Neural cell (in vitro differentiated cells): ENCODE results near the gene PVALEF. TPM values are rescaled to one million over a fixed set of nuclear protein-coding genes. Genes with fewer than 3 reads are reported as not detected.

Experiments used
- H2AFZ ChIP-seq: fragments of 200-600, 300-800 bp; sonication (generic), shearing (Covaris generic); 2 replicates; pipeline ENCODE4 v1.6.0; 2014; ENCODE audit warnings: low read depth, mild to moderate bottlenecking, antibody characterized with exemption, low read length, moderate library complexity
- H3F3A ChIP-seq: fragments of 200-600 bp; shearing (Covaris generic); 2 replicates; pipeline ENCODE4 v1.6.1; 2016; ENCODE audit warnings: mild to moderate bottlenecking, moderate library complexity, mixed read lengths, antibody characterized with exemption, low read length; ENCODE audit not compliant: insufficient read depth, poor library complexity, severe bottlenecking
- H3K27ac ChIP-seq: fragments of 200-600, 300-800 bp; sonication (generic), shearing (Covaris generic); 2 replicates; pipeline ENCODE4 v1.5.1; 2014; ENCODE audit warnings: mild to moderate bottlenecking, low read length, moderate library complexity
- H3K27me3 ChIP-seq: fragments of 300-800, 200-600 bp; sonication (generic), shearing (Covaris generic); 2 replicates; pipeline ENCODE4 v1.6.0; 2014; ENCODE audit warnings: mild to moderate bottlenecking, low read depth, low read length, moderate library complexity; ENCODE audit not compliant: insufficient read depth
- H3K36me3 ChIP-seq: fragments of 300-800, 200-600 bp; sonication (generic), shearing (Covaris generic); 2 replicates; pipeline ENCODE4 v1.5.1; 2014; ENCODE audit warnings: mild to moderate bottlenecking, antibody characterized with exemption, low read length, moderate library complexity; ENCODE audit not compliant: insufficient read depth
- H3K4me2 ChIP-seq: fragments of 300-800, 200-600 bp; sonication (generic), shearing (Covaris generic); 2 replicates; pipeline ENCODE4 v1.6.0; 2014; ENCODE audit warnings: mild to moderate bottlenecking, low read length
- H3K4me3 ChIP-seq: fragments of 300-800, 200-600 bp; sonication (generic), shearing (Covaris generic); 2 replicates; pipeline ENCODE4 v1.5.1; 2014; ENCODE audit warnings: mild to moderate bottlenecking, low read length, moderate library complexity
- H3K79me2 ChIP-seq: fragments of 200-600 bp; shearing (Covaris generic); replicated peaks from 2 replicates; pipeline ENCODE4 v1.6.0; 2014; ENCODE audit warnings: mild to moderate bottlenecking, low read length, moderate library complexity; ENCODE audit not compliant: insufficient read depth
- H3K9ac ChIP-seq: fragments of 300-800, 200-600 bp; sonication (generic), shearing (Covaris generic); 2 replicates; pipeline ENCODE4 v1.6.1; 2016; ENCODE audit warnings: mild to moderate bottlenecking, low read length, mixed read lengths
- H3K9me2 ChIP-seq: fragments of 200-600 bp; shearing (Covaris generic); 2 replicates; pipeline ENCODE4 v1.6.1; 2016; ENCODE audit warnings: mild to moderate bottlenecking, low read length, mixed read lengths; ENCODE audit not compliant: insufficient read depth
- H3K9me3 ChIP-seq: fragments of 200-600, 300-800 bp; sonication (generic), shearing (Covaris generic); 2 replicates; pipeline ENCODE4 v1.6.1; 2016; ENCODE audit warnings: mild to moderate bottlenecking, mixed run types, low read length, moderate library complexity, mixed read lengths
- H4K20me1 ChIP-seq: fragments of 200-600 bp; shearing (Covaris generic); 2 replicates; pipeline ENCODE4 v1.6.1; 2016; ENCODE audit warnings: mild to moderate bottlenecking, mixed run types; ENCODE audit not compliant: insufficient read depth
- CTCF ChIP-seq: fragments of 450-650 bp; IDR thresholded peaks from 2 replicates; pipeline ENCODE4 v1.5.1; 2014; ENCODE audit warnings: antibody characterized with exemption, mild to moderate bottlenecking, moderate library complexity; ENCODE audit not compliant: poor library complexity, severe bottlenecking
- EP300 ChIP-seq: fragments of 450-650 bp; conservative IDR thresholded peaks from 2 replicates; pipeline ENCODE4 v1.6.1; 2014; ENCODE audit warnings: antibody characterized with exemption, mild to moderate bottlenecking, moderate library complexity; ENCODE audit not compliant: poor library complexity, severe bottlenecking
- EZH2 ChIP-seq: fragments of 200-600, 300-800 bp; shearing (Covaris generic), sonication (generic); IDR thresholded peaks from 2 replicates; pipeline ENCODE4 v1.6.1; 2014; ENCODE audit warnings: antibody characterized with exemption, low read length, borderline replicate concordance, mild to moderate bottlenecking; ENCODE audit not compliant: insufficient read depth, poor library complexity, severe bottlenecking
- MXI1 ChIP-seq: fragments of 450-650 bp; conservative IDR thresholded peaks from 2 replicates; pipeline ENCODE4 v1.6.1; 2014; ENCODE audit warnings: antibody characterized with exemption, mild to moderate bottlenecking; ENCODE audit not compliant: poor library complexity, severe bottlenecking
- POLR2AphosphoS5 ChIP-seq: IDR thresholded peaks from 2 replicates; pipeline ENCODE4 v1.6.1; 2012
- RAD21 ChIP-seq: fragments of 450-650 bp; conservative IDR thresholded peaks from 2 replicates; pipeline ENCODE4 v1.6.1; 2014; ENCODE audit warnings: antibody characterized with exemption, mild to moderate bottlenecking, moderate library complexity
- REST ChIP-seq: IDR thresholded peaks from 2 replicates; pipeline ENCODE4 v1.6.1; 2012; ENCODE audit warnings: borderline replicate concordance
- SMC3 ChIP-seq: fragments of 450-650 bp; conservative IDR thresholded peaks from 2 replicates; pipeline ENCODE4 v1.6.1; 2014; ENCODE audit warnings: antibody characterized with exemption, mild to moderate bottlenecking, moderate library complexity; ENCODE audit not compliant: poor library complexity
- TAF1 ChIP-seq: IDR thresholded peaks from 2 replicates; pipeline ENCODE4 v1.6.1; 2012; ENCODE audit warnings: low read depth
- polyA plus RNA-seq: library from polyadenylated mRNA; depleted of rRNA; stranded (reverse); fragments of >200 nt; gene quantifications from 2 replicates; pipeline ENCODE4 v1.2.3, GENCODE V29; 2014

The PVALEF gene
- polyA plus RNA-seq, 1 donor from 2014 or later: not detected

- Histone ChIP-seq H3F3A (no peaks in the 10 kb centered on the region), H3K36me3 (no peaks in the 10 kb centered on the region), H3K4me3 (no peak overlapping the region), H4K20me1 (no peaks in the 10 kb centered on the region), H3K9me3 (no peaks in the 10 kb centered on the region), H3K9ac (no peak overlapping the region), H2AFZ (no peak overlapping the region), H3K27ac (no peak overlapping the region), H3K27me3 (no peaks in the 10 kb centered on the region), H3K4me2 (no peak overlapping the region), H3K9me2 (no peaks in the 10 kb centered on the region), H3K79me2 (no peaks in the 10 kb centered on the region)
- TF ChIP-seq MXI1: no peak
- TF ChIP-seq CTCF: no peak
- TF ChIP-seq EZH2: no peak
- no peak for TF ChIP-seq TAF1
- TF ChIP-seq EP300: no peak
Observed at GRCh38 chr17:81129711-81130367, 35.5 kb upstream of the PVALEF start.

GRCh38 chr17:81130385-81131361 is 34.6 kb upstream of the PVALEF start:
- no peaks in the 10 kb centered on the region for H3K9me2 ChIP-seq
- no peaks in the 10 kb centered on the region for H3F3A ChIP-seq
- TF ChIP-seq EZH2 (no peak), TAF1 (no peak), SMC3 (no peak), CTCF (no peak), POLR2AphosphoS5 (no peak), RAD21 (no peak), EP300 (no peak), REST (no peak), MXI1 (no peak)
- no peaks in the 10 kb centered on the region for H3K79me2 ChIP-seq
- H3K9ac ChIP-seq: no peak overlapping the region
- no peak overlapping the region for H3K27ac ChIP-seq
- no peak overlapping the region for H3K4me2 ChIP-seq
- H3K9me3 ChIP-seq: no peaks in the 10 kb centered on the region
- H3K36me3 ChIP-seq: no peaks in the 10 kb centered on the region
- no peak overlapping the region for H3K4me3 ChIP-seq
- no peaks in the 10 kb centered on the region for H4K20me1 ChIP-seq
- H2AFZ ChIP-seq: no peak overlapping the region
- no peaks in the 10 kb centered on the region for H3K27me3 ChIP-seq
